GM23338 (cell line): ENCODE measurements around the gene P3R3URF.

Experiments used
- CREB1 ChIP-seq: fragments of 250-450 bp; sonication (Bioruptor Pico); IDR thresholded peaks from 2 replicates; pipeline ENCODE4 v1.5.0; 2020; ENCODE audit warnings: low read depth, mild to moderate bottlenecking, moderate library complexity
- EZH2phosphoT487 ChIP-seq: fragments of 200-600 bp; sonication (generic); IDR thresholded peaks from one replicate; pipeline ENCODE4 v1.8.1; 2018; ENCODE audit warnings: antibody characterized with exemption; ENCODE audit not compliant: unreplicated experiment
- POLR2AphosphoS5 ChIP-seq: IDR thresholded peaks from 2 replicates; pipeline ENCODE4 v1.6.1; 2016; ENCODE audit warnings: antibody characterized with exemption, low read depth
- TF ChIP-seq, protein P1 (sequence below), 2 experiments: fragments of 200-600 bp in 1 of 2; sonication (generic) in 1 of 2; conservative IDR thresholded peaks; 2 replicates each; pipeline versions ENCODE4 v1.5.1 to v1.6.1; 2016 to 2017; ENCODE audit warnings: antibody characterized with exemption in 2 of 2, low read depth in 2 of 2, mild to moderate bottlenecking in 2 of 2, moderate library complexity in 1 of 2

DNA sequence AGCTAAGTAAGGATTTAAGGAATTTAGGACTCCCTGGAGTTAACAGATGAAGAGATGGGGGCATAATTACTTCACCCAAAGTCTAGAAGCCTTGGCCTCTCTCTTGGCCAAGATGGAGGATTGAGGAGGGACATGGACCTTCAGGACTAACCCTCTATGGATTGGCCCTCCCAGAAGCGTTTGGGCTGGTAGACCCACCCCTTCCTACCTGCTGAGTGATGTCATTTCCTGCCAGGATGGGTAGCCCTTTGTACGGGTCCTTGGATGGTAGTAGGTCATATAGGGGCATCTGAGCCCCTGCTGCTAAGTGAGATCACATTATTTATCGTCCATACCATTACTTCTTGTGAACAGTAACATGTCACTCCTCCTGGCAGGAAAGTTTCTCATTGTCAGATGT lies 44.5 kb upstream of the P3R3URF start:
- TF ChIP-seq, protein P1, sequence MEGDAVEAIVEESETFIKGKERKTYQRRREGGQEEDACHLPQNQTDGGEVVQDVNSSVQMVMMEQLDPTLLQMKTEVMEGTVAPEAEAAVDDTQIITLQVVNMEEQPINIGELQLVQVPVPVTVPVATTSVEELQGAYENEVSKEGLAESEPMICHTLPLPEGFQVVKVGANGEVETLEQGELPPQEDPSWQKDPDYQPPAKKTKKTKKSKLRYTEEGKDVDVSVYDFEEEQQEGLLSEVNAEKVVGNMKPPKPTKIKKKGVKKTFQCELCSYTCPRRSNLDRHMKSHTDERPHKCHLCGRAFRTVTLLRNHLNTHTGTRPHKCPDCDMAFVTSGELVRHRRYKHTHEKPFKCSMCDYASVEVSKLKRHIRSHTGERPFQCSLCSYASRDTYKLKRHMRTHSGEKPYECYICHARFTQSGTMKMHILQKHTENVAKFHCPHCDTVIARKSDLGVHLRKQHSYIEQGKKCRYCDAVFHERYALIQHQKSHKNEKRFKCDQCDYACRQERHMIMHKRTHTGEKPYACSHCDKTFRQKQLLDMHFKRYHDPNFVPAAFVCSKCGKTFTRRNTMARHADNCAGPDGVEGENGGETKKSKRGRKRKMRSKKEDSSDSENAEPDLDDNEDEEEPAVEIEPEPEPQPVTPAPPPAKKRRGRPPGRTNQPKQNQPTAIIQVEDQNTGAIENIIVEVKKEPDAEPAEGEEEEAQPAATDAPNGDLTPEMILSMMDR (conservative IDR thresholded peaks at IDR 0.05; ENCODE audit: low read depth in 2 of 2) = no peak
- TF ChIP-seq POLR2AphosphoS5 (no peak), CREB1 (CRISPR knock-in tag) (peak; percentile 22; the same call in 1 of the 2 replicates), EZH2phosphoT487 (no peak)
